Hepatocyte (in vitro differentiated cells): ENCODE measurements around the gene CHD6.

Experiments
- CTCF ChIP-seq: fragments of 200-600 bp; sonication (generic); IDR thresholded peaks from 2 replicates; pipeline ENCODE4 v1.5.1; 2016; ENCODE audit warnings: antibody characterized with exemption, mild to moderate bottlenecking; ENCODE audit not compliant: poor library complexity
- EZH2 ChIP-seq: fragments of 200-600 bp; sonication (generic); IDR thresholded peaks from 2 replicates; pipeline ENCODE4 v1.6.1; 2016; ENCODE audit warnings: antibody characterized with exemption, mild to moderate bottlenecking, borderline replicate concordance

GRCh38 chr20:41424546-41424945 lies 193.6 kb downstream of the CHD6 start:
- TF ChIP-seq CTCF (no peak), EZH2 (no peak)
